Mucosa of gallbladder (tissue), 1 donor: ENCODE data around the gene GH1. TPM values are rescaled to one million over a fixed set of nuclear protein-coding genes. Genes with fewer than 3 reads are reported as not detected.
"Not testable (repeated sequence)": the region's sequence is repeated elsewhere in the genome, so short reads cannot be mapped to it uniquely, and the experiment has no call there.

Experiments
- DNase-seq: peaks from one replicate; pipeline ENCODE4 v3.0.0-alpha.2; 2020; ENCODE audit warnings: low spot score
- total RNA-seq: library from RNA; stranded (reverse); gene quantifications from one replicate; pipeline ENCODE4 v1.2.1, GENCODE V29; 2021
- donor health status: DM: no; HTN: no; CAD: no.

Gene GH1
- total RNA-seq = not detected

GRCh38 chr17:63918789-63919305, at the start of gene GH1:
Gene GH1 (minus strand): TSS chr17:63918839. CDS start chr17:63918776, 63 bp downstream.
- not testable (repeated sequence) for DNase-seq

GRCh38 chr17:63967953-63968352, 49.3 kb upstream of the GH1 start:
- DNase-seq = no peak

GRCh38 chr17:63966646-63967264, 48.1 kb upstream of the GH1 start:
- no peak for DNase-seq

- no peak for DNase-seq
Measured at GRCh38 chr17:63963123-63963522, 44.5 kb upstream of the GH1 start.

GRCh38 chr17:63962298-63962744, 43.7 kb upstream of the GH1 start:
- DNase-seq = no peak

DNA sequence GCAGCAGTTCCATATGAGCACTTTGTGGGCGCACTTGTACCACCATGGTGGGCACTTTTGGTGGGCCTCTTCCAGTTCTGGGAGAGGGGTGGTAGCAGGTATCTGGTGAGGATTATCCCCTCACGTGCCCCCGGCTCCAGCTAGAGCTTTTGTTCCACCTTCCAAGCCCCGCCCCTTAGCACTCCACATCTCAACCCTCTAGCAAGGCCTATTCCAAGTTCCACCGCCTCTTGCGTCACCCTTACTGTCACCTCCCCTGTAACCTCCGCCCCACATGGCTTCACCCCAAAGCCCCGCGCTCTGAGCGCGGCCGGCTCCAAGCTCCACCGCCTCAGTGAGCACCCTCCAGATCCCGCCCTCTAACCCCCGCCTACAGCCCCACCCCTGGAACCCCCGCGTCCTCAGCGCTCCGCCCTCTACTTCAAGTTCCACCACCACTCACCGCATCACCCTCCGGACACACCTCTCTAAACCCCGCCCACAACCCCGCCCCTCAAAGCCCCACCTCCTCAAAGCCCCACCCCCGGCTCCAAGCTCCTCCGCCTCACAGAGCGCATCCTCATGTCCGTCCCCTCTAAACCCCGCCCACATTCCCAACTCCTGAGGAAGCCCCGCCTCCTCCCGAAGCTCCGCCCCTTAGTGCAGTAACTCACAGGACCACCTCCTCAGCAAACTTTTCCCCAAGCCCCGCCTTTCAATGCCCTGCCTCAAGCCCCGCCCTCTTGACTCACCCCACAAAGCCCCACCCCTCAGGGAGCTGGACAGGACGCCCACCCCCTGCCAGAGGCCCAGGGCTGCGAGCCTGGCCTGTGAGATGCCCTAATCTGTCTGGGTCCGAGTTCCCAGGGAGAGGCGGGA, 42.9 kb upstream of the GH1 start:
- peak; percentile 40 for DNase-seq

DNA sequence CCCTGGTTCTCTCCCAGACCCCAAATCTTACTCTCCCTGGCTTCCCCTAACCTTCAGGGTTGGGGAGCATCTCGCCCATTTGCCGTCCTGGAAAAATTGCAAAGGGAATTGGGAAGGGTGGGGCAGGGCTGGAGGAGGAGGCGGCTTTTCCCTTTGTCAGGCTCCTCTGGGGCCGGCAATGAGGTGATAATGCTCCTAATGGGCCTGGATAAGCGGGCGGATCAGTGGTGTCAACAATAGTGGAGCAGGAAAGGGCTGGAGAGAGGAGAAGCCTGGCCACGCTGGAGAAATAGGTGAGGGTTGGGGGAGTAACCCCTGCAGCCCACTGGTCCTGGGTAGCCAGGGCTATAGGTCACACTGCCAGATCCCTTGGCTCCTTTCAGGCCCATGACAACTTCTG, 41.8 kb upstream of the GH1 start:
- no peak for DNase-seq

DNA sequence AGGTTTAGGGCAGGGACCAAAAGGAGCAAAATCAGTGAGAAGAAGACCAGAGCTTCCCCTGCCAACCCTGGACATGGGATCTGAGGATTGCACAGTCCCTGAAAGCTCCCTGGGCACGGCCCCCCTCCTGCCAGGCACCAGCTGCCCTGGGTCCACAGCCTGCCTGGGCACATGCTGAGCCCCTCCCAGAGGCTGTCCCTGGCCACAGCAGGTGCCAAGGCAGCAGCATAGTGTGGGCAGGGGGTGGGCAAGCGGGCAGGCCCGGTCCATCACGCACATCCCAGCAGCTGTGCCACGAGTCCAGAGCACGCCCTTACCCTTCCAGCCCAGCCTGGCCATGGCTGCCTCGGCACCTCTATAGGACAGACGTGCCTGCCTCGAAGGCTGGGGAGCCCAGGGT, 41.4 kb upstream of the GH1 start:
- no peak for DNase-seq

DNA sequence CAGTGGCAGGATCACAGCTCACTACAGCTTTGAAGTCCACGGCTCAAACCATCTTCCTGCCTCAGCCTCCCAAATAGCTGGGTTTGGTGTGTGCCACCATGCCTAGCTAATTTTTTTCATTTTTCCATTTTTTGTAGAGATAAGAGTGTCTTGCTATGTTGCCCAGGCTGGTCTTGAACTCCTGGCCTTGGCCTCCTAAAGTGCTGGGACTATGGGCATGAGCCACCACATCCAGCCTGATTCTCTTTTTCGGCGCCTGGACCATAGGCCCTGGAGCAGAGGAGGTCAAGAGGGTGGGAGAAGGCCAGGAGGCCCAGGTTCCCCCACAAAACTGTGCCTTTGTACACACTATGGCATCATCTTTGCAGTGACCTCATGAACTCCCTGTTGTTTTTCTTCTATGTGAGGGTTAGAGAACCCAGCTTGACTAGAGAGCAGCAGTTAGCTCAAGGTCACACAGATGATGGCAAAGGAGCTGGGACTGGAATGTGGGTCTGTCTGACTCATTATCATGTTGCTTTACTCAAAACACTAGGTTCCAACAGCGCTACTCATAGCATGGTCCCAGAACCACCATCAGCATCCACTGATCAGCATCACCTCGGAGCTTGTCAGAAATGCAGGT, 37.8 kb upstream of the GH1 start:
- DNase-seq = no peak

DNA sequence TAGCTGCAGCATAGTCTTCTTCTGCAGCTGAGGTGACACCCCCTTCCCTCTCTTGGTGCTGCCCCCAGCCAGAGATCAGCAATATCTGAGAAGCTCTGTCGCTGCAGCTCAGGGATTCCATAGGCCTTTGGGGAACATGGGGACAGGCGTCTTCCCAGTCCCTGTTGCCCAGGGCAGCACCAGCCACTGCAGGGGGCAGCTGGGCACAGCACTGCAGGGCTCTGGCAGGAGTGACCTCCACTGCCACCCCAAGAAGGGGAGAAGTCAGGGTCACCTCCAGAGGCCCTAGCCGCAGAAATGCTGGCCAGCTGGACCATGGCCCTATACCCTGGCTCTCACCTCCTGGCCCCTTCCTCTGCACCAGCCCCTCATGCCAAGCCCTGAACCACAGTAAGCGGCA, 37.2 kb upstream of the GH1 start:
- DNase-seq = no peak

- DNase-seq = no peak
Measured at GRCh38 chr17:63955232-63955631, 36.6 kb upstream of the GH1 start.

DNA sequence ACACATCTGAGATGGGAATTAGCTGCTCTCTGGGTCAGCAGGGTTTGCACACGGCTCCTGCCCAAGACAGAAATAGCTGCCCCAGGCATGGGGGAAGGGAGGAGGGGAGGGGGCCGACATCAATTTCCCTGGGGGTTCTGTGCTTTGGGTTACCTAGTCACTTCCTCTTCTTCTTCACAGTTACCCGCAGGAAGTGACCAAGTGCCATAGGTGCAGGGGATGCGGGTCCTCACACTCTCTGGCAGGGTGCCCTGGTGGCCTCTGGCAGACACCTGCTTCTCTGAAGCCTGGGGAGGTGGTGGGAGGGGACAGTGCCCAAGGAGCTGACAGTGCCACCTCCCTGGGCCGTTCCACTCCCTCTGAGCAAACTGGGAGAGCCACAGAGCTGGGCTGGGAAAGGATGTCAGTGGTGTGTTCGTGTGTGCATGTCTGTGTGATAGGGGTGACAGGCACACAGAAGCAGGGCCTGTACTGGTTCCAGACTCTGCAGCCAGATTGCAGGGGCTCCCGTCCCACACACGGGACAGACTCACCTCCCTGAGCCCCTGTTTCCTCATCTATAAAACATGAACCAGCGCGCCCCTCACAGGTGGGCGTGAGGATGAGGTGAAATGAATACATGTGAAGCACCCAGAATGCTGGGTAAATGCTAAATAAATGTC, 35.9 kb upstream of the GH1 start:
- no peak for DNase-seq

DNA sequence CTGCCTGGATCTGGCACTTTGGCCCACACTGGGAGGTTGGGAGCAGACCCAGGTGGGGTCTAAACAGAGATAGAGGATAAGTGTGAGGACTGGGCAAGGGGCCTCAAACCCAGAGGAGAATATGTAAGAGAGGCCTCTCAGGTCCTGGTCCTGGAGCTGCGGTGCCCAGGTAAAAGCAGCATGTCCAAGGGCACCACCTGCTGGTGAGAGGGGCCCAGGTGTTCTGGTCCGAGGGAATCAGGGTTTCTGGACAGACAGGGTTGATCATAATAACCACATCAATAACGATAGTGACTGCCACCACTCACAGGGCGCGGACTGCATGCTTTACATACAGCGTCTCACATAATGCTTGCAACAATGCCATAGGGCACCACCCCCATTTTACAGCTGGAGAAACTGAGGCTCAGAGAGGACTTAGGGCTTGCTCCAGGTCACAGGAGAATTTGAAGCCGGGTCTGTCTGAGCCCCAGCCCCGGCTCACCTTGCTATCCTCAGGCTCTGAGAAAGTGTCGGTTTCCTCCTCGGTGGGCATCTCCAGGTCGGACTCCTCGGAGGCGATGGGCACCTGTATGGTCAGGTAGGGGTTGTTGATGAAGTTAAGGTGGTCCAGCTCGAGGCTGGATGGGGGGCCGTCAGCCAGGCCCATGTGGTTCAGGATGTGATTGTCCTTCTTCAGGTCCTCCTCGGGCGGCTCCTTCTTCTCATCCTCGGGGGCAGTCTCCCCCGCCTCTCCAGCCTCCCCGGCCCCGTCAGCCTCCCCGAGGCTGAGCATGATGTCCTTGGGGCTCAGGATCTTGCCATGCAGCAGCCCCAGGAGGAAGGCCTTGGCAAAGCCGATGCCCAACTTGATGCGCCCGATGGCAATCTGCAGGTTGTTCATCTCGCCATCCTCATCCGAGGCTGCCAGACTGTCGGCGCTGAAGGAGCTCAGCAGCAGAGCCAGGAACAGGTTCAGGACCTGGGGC, 32.6 kb upstream of the GH1 start:
- peak; percentile 47 for DNase-seq

- DNase-seq = no peak
Measured at GRCh38 chr17:63949576-63950250, 31.1 kb upstream of the GH1 start.

GRCh38 chr17:63948521-63948920, 29.9 kb upstream of the GH1 start:
- no peak for DNase-seq

DNA sequence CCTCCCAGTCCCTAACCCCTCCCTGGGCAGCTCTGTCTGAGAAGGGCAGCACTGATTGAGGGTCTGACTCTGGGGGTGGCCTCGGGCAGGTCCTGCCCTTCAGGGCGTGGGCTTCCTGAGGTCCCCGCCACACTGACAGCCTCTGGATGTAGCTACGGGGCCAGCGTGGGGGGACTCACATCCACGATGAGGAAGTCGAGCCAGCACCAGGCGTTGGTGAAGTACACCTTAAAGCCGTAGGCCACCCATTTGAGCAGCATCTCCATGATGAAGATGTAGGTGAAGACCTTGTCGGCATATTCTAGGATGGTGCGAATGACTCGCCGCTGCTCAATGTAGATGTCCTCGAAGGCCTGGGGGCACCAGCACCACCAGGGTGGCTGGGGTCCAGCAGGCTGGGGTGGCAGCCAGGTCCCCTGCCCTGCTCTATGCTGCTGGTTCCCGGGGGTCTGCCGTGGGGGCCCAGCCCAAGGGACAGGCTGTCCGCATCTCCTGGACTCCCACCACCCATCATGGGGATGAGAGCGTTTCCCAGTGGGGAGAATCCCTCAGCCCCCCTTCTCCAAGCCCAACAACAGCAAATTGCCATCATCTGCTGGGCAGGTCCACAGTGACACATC, 29.2 kb upstream of the GH1 start:
- DNase-seq = no peak

- peak; percentile 30 for DNase-seq
Measured at GRCh38 chr17:63946440-63947363, 28.1 kb upstream of the GH1 start.

DNA sequence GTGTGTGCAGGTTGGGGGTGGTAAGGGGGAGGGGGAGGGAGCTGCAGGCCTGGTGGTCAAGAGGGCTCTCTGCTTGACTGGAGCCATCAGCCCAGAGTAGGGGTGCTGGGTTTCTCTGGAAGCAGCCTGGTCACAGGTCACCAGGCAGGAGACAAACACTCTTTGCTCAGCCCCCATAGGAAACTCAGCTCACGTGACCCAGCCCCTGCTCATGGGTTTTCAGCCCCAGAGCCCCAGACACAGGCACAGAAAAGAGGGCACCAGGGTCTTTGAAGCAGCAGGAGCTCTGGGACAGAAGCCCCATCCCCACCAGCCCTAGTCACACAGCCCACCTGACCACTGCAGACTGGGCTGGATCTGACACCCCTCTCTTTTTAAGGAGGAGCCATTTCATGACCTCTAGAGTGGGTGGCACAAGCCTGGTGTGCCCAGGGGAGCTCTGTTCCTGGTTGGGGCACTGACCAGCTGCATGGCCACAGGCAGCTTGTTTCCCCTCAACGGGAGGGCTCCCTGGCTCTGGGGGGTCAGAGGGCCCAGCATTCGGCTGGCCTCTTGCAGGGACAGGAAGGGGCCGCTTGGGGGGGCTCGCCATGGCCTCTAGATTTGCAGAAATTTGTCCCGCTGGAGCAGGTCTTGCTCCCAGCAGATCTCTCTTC, 27.3 kb upstream of the GH1 start:
- no peak for DNase-seq
